ENCODE results near the gene KIAA1958.
"Not testable (repeated sequence)": the region's sequence is repeated elsewhere in the genome, so short reads cannot be mapped to it uniquely, and the experiment has no call there.

Gene KIAA1958

GRCh38 chr9:112558476-112558875 lies 71.8 kb downstream of the KIAA1958 start:
- DNase-seq: no peak

GRCh38 chr9:112558978-112559377 lies 72.4 kb downstream of the KIAA1958 start:
- DNase-seq: no peak

- DNase-seq: no peak
Measured at GRCh38 chr9:112559629-112560413, 73.2 kb downstream of the KIAA1958 start.

GRCh38 chr9:112562235-112562958 lies 75.8 kb downstream of the KIAA1958 start:
- no peak for DNase-seq

- DNase-seq: no peak
Measured at GRCh38 chr9:112569186-112569585, 82.6 kb downstream of the KIAA1958 start.

GRCh38 chr9:112570671-112571167 lies 84.1 kb downstream of the KIAA1958 start:
- DNase-seq: no peak

- no peak for DNase-seq
Measured at GRCh38 chr9:112571624-112572355, 85.2 kb downstream of the KIAA1958 start.

GRCh38 chr9:112572416-112572815 lies 85.8 kb downstream of the KIAA1958 start:
- DNase-seq: no peak

GRCh38 chr9:112574008-112574407 lies 87.4 kb downstream of the KIAA1958 start:
- DNase-seq: no peak

- DNase-seq: no peak
Measured at GRCh38 chr9:112575107-112575506, 88.5 kb downstream of the KIAA1958 start.

- no peak for DNase-seq
Measured at GRCh38 chr9:112581469-112582176, 95.0 kb downstream of the KIAA1958 start.

GRCh38 chr9:112582371-112583262 lies 96.0 kb downstream of the KIAA1958 start:
- DNase-seq: no peak

GRCh38 chr9:112586599-112587155 lies 100.0 kb downstream of the KIAA1958 start:
- no peak for DNase-seq

- not testable (repeated sequence) for DNase-seq
Measured at GRCh38 chr9:112591875-112592274, 105.2 kb downstream of the KIAA1958 start.

- peak in 1 of 2 experiments; percentile 26 for DNase-seq
Measured at GRCh38 chr9:112599732-112600131, 113.1 kb downstream of the KIAA1958 start.

GRCh38 chr9:112601636-112602035 lies 115.0 kb downstream of the KIAA1958 start:
- no peak for DNase-seq

- DNase-seq: no peak
Measured at GRCh38 chr9:112604790-112605189, 118.2 kb downstream of the KIAA1958 start.

- no peak for DNase-seq
Measured at GRCh38 chr9:112605518-112605917, 118.9 kb downstream of the KIAA1958 start.

GRCh38 chr9:112605963-112606699 lies 119.5 kb downstream of the KIAA1958 start:
- no peak for DNase-seq

- no peak for DNase-seq
Measured at GRCh38 chr9:112608851-112609250, 122.2 kb downstream of the KIAA1958 start.
